ENCODE results near the gene METRN. TPM values are rescaled to one million over a fixed set of nuclear protein-coding genes. Genes with fewer than 3 reads are reported as not detected.
"Not testable (repeated sequence)": the region's sequence is repeated elsewhere in the genome, so short reads cannot be mapped to it uniquely, and the experiment has no call there.

METRN gene
- total RNA-seq, 2 donors from 2014 or later = 3.8 to 4.3 TPM

GRCh38 chr16:704552-705380, 10.2 kb upstream of the METRN start:
- DNase-seq (no peak), ATAC-seq (no peak)
- Mint-ChIP-seq H3K36me3 (ENCODE audit: low read depth) (peaks cover 2% of the 10 kb centered on the region), H3K27me3 (peaks cover 42% of the 10 kb centered on the region), H3K4me1 (peaks cover 9% of the 10 kb centered on the region), H3K4me3 (peak overlapping the region; percentile 28), H3K27ac (no peak overlapping the region)
- H3K9me3 ChIP-seq (ENCODE audit: control insufficient read depth, low read length, poor library complexity, severe bottlenecking) = no peaks in the 10 kb centered on the region

- peak within 1 kb of the TSS; percentile 41 for H3K4me3 Mint-ChIP-seq
- H3K27ac Mint-ChIP-seq = no peak within 1 kb of the TSS
- DNase-seq (no peak), ATAC-seq (peak; percentile 25)
- peaks cover 9% of the 10 kb centered on the region for H3K4me1 Mint-ChIP-seq
- H3K9me3 ChIP-seq (ENCODE audit: control insufficient read depth, low read length, poor library complexity, severe bottlenecking) = no peaks in the 10 kb centered on the region
- peaks cover 48% of the 10 kb centered on the region for H3K27me3 Mint-ChIP-seq
- H3K36me3 Mint-ChIP-seq (ENCODE audit: low read depth) = peaks cover 2% of the 10 kb centered on the region
These were observed 9.3 kb upstream of the METRN start, which contains the start of gene FBXL16 for GRCh38 chr16:705431-706188. Gene FBXL16, minus strand, starts transcription at chr16:705801. Its CDS starts 8,396 bp downstream, at chr16:697405.

GRCh38 chr16:706189-707061, 8.5 kb upstream of the METRN start:
- peak overlapping the region; percentile 41 for H3K4me3 Mint-ChIP-seq
- no peaks in the 10 kb centered on the region for H3K9me3 ChIP-seq (ENCODE audit: control insufficient read depth, low read length, poor library complexity, severe bottlenecking)
- H3K4me1 Mint-ChIP-seq = peaks cover 9% of the 10 kb centered on the region
- H3K36me3 Mint-ChIP-seq (ENCODE audit: low read depth) = peaks cover 2% of the 10 kb centered on the region
- DNase-seq = no peak
- peak; percentile 30 for ATAC-seq
- peaks cover 48% of the 10 kb centered on the region for H3K27me3 Mint-ChIP-seq
- H3K27ac Mint-ChIP-seq = no peak overlapping the region

- H3K9me3 ChIP-seq (ENCODE audit: control insufficient read depth, low read length, poor library complexity, severe bottlenecking) = no peaks in the 10 kb centered on the region
- no peak overlapping the region for H3K4me3 Mint-ChIP-seq
These were observed 7.8 kb upstream of the METRN start for GRCh38 chr16:707062-707538.

GRCh38 chr16:708019-708418, 6.9 kb upstream of the METRN start:
- H3K9me3 ChIP-seq (ENCODE audit: control insufficient read depth, low read length, poor library complexity, severe bottlenecking) = no peaks in the 10 kb centered on the region
- Mint-ChIP-seq H3K4me3 (no peak overlapping the region), H3K27ac (no peak overlapping the region), H3K4me1 (peaks cover 7% of the 10 kb centered on the region), H3K27me3 (peaks cover 38% of the 10 kb centered on the region), H3K36me3 (ENCODE audit: low read depth) (peaks cover 2% of the 10 kb centered on the region)
- no peak for ATAC-seq
- no peak for DNase-seq

More at GRCh38 chr16:707062-707538, 7.8 kb upstream of the METRN start:
- ATAC-seq (no peak), DNase-seq (no peak)
- Mint-ChIP-seq H3K27me3 (peaks cover 47% of the 10 kb centered on the region), H3K4me1 (peaks cover 9% of the 10 kb centered on the region), H3K36me3 (ENCODE audit: low read depth) (peaks cover 2% of the 10 kb centered on the region), H3K27ac (no peak overlapping the region)

- Mint-ChIP-seq H3K27ac (no peak overlapping the region), H3K27me3 (peaks cover 36% of the 10 kb centered on the region), H3K36me3 (ENCODE audit: low read depth) (peaks cover 2% of the 10 kb centered on the region), H3K4me1 (peaks cover 7% of the 10 kb centered on the region), H3K4me3 (no peak overlapping the region)
- no peaks in the 10 kb centered on the region for H3K9me3 ChIP-seq (ENCODE audit: control insufficient read depth, low read length, poor library complexity, severe bottlenecking)
- no peak for DNase-seq
- ATAC-seq = no peak
These were observed 6.0 kb upstream of the METRN start for GRCh38 chr16:708959-709358.

GRCh38 chr16:709566-710499, 5.1 kb upstream of the METRN start:
- Mint-ChIP-seq H3K36me3 (ENCODE audit: low read depth) (peaks cover 2% of the 10 kb centered on the region), H3K27me3 (peaks cover 30% of the 10 kb centered on the region), H3K4me3 (no peak overlapping the region), H3K27ac (no peak overlapping the region), H3K4me1 (peaks cover 10% of the 10 kb centered on the region)
- H3K9me3 ChIP-seq (ENCODE audit: control insufficient read depth, low read length, poor library complexity, severe bottlenecking) = no peaks in the 10 kb centered on the region
- no peak for DNase-seq
- no peak for ATAC-seq

GRCh38 chr16:710500-711075, 4.3 kb upstream of the METRN start:
- Mint-ChIP-seq H3K27ac (no peak overlapping the region), H3K27me3 (peaks cover 30% of the 10 kb centered on the region), H3K36me3 (ENCODE audit: low read depth) (peaks cover 2% of the 10 kb centered on the region), H3K4me3 (no peak overlapping the region), H3K4me1 (peaks cover 10% of the 10 kb centered on the region)
- no peak for DNase-seq
- H3K9me3 ChIP-seq (ENCODE audit: control insufficient read depth, low read length, poor library complexity, severe bottlenecking) = no peaks in the 10 kb centered on the region
- no peak for ATAC-seq

- no peak for ATAC-seq
- Mint-ChIP-seq H3K27me3 (peaks cover 31% of the 10 kb centered on the region), H3K27ac (no peak overlapping the region), H3K36me3 (ENCODE audit: low read depth) (peaks cover 2% of the 10 kb centered on the region), H3K4me3 (no peak overlapping the region), H3K4me1 (peaks cover 12% of the 10 kb centered on the region)
- DNase-seq = no peak
- no peaks in the 10 kb centered on the region for H3K9me3 ChIP-seq (ENCODE audit: control insufficient read depth, low read length, poor library complexity, severe bottlenecking)
These were observed 3.8 kb upstream of the METRN start for GRCh38 chr16:711084-711483.

GRCh38 chr16:711548-712320, 3.2 kb upstream of the METRN start:
- peaks cover 31% of the 10 kb centered on the region for H3K27me3 Mint-ChIP-seq
- peaks cover 13% of the 10 kb centered on the region for H3K4me1 Mint-ChIP-seq
- peak; percentile 67 to 78 (median 78) for DNase-seq
- H3K9me3 ChIP-seq (ENCODE audit: control insufficient read depth, low read length, poor library complexity, severe bottlenecking) = no peaks in the 10 kb centered on the region
- peak; percentile 63 for ATAC-seq
- H3K36me3 Mint-ChIP-seq (ENCODE audit: low read depth) = peaks cover 2% of the 10 kb centered on the region
- no peak overlapping the region for H3K4me3 Mint-ChIP-seq
- no peak overlapping the region for H3K27ac Mint-ChIP-seq

GRCh38 chr16:712740-713250, 2.1 kb upstream of the METRN start:
- H3K4me1 Mint-ChIP-seq = peaks cover 13% of the 10 kb centered on the region
- H3K4me3 Mint-ChIP-seq; DNase-seq; H3K36me3 Mint-ChIP-seq (ENCODE audit: low read depth); ATAC-seq; H3K9me3 ChIP-seq (ENCODE audit: control insufficient read depth, low read length, poor library complexity, severe bottlenecking); H3K27ac Mint-ChIP-seq: not testable (repeated sequence)
- H3K27me3 Mint-ChIP-seq = peaks cover 22% of the 10 kb centered on the region

Measured in T-helper 17 cell (primary cell).